ENCODE data around the gene TMOD3. TPM values are rescaled to one million over a fixed set of nuclear protein-coding genes. Genes with fewer than 3 reads are reported as not detected.

Gene TMOD3
- total RNA-seq, 1 donor from 2014 or later: 71.9 TPM

DNA sequence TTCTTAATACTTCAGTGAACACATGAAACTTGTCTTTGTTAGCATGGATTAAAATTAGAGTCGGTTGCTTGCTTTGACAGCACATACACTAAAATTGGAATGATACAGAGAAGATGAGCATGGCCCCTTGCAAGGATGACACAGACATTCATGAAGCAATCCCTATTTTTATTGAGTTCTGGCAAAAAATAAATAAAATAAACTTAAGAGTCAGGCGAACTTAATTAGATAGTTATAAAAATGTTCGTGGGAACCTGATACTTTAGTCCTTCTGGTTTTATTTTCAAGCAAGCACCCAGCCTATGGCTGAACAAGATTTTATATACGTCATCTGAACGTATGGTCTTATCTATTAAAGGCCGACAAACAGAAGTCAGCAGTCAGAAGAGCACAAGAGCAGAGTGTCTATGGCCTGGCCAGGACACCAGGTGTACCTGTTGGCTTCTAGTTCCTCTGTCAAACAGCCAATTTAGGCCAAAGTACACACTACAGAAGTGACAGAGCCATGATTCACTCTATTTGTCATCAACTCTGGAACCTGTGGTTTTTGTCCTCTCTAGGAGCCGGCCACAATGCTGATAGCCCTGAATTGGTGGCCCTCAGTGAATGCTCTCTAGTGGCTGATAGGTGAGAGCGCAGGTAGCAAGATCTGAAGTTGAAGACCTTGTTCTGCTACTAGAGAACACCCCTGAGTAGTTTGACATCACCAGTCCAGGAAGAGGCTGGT is 77.8 kb downstream of the TMOD3 start:
- peak; percentile 78 for DNase-seq (ENCODE audit: low read depth)

- peak; percentile 92 for DNase-seq (ENCODE audit: low read depth)
Measured at GRCh38 chr15:51908316-51908715, 78.9 kb downstream of the TMOD3 start.

- DNase-seq (ENCODE audit: low read depth): no peak
Measured at GRCh38 chr15:51909584-51909983, 80.1 kb downstream of the TMOD3 start.

- DNase-seq (ENCODE audit: low read depth): no peak
Measured at GRCh38 chr15:51912528-51912927, 83.1 kb downstream of the TMOD3 start.

DNA sequence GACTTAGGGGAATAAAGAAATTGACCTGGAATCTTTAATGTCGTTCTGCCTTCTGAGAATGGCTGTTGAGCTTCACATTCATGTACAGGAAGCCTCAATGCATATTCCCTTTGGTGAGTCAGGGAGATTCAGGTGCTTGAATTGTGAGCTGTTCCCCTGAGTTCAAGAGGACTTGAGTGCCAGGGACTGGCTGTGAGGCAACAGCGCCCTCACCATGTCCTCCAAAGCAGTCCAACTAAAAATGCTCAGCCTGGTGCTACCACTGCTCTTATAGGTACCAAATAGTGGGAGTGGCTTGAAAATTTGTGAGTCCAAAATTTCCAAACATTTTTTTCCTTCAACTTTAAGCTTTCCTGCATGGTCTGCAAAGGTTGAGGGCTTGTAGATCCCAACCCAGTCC is 88.0 kb downstream of the TMOD3 start:
- peak; percentile 41 for DNase-seq (ENCODE audit: low read depth)

DNA sequence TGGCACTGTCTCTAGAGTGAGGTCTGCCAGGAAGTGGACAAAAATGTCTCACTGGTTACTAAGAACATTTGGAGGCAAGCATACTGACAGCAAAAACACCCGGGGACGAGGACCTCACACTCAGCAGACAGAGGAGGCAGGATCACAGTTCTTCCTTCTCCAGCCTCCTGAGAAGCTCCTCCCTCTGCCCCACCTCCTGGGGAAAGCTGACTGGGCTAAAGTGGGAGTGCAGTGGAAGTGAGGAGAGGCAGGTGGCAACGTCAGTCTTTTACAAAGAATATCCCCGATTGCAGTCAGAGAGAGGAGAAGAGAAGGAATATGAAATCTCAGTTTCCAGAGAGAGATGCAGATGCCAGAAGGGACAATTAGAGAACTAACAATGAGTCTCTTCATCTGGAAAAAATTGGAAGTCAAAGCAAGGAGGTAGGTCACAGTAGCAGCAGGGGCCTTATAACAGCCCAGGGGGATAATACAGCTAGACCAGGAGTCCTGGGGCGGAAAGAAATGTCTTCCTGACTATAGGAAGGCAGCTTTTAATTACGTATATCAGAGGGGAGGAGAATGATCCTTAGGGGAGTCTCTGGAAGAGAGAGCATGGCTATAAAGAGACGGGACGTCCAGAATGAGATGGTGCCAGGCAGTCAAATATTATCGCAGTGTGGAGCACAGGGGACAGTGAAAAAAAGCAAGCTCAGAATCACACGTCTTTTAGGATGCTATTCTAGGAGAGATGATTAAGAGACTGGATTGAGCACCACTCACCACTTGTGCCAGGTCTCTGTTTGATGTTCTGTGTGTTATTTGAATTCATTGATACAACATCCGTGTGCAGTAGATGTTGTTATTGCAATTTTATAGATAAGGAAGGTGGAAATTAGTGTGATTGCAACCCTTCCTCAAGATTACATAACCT is 95.0 kb downstream of the TMOD3 start:
- no peak for DNase-seq (ENCODE audit: low read depth)

- no peak for DNase-seq (ENCODE audit: low read depth)
Measured at GRCh38 chr15:51926809-51927208, 97.4 kb downstream of the TMOD3 start.

DNA sequence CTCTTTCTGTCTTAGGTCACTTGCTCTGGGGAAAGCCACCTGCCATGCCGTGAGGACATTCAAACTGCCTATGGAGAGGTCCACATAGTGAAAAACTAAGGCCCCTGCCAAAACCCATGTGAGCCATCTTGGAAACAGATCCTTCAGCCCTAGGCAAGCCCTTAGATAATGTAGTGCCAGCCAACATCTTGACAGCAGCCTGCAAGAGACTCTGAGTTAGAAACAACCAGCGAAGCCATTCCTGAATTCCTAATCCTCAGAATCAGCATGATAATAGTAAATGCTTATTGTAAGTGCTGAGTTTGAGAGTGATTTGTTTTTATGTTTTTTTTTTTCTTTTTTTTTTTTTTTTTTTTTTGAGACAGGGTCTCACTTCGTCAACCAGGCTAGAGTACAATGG is 101.6 kb downstream of the TMOD3 start:
- no peak for DNase-seq (ENCODE audit: low read depth)

GRCh38 chr15:51931638-51932037 is 102.2 kb downstream of the TMOD3 start:
- DNase-seq (ENCODE audit: low read depth): peak; percentile 14

GRCh38 chr15:51932161-51932560 is 102.7 kb downstream of the TMOD3 start:
- DNase-seq (ENCODE audit: low read depth): no peak

DNA sequence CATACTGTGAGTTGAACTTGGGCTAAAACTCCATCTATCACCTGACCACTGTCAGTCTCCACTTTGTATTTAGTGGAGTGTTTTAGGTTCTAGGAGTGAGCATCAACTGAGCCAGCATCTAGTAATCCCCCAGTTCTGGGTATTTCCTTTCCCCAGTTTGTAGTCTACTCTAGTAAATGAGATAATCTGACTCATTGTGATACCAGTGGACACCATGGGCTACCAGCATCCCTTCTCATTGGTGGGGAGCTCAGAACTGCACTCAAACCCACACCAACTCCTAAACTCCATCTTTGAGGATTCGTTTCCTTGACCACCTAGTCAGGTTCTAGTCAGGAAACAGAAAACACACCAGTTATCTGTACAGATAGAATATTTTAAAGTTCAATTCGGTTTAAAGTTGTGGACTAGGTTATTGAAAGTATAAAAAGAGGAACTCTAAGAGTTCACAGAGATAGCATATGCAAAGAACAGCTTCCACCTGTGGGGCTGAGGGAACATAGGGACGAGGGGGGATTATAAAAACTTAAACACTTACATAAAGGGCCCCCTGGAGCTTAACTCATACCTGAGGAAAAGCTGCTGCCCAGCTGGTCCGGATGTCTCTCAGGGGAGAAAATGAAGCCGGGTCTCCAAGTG is 106.1 kb downstream of the TMOD3 start:
- DNase-seq (ENCODE audit: low read depth): no peak

GRCh38 chr15:51936105-51936478 is 106.6 kb downstream of the TMOD3 start:
- no peak for DNase-seq (ENCODE audit: low read depth)

DNA sequence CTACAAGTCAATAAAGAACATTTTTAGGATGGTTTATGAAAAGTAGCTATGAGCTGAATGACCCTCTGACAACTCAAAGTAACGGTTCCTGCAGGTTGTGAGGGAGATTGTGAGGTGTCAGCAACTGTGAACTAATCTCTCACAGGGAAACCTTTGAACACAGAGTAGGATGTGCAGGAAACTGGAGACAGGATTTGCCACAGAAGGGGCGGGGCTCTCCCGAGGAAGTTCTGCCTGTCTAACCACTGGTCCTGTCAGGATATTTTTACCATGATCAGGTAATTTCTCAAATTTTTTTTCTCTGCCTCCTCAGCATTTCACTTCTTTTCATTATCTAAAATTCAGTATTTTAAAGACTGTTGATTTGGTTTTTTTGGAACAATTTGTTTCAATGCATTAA is 108.8 kb downstream of the TMOD3 start:
- no peak for DNase-seq (ENCODE audit: low read depth)

GRCh38 chr15:51939216-51939615 is 109.8 kb downstream of the TMOD3 start:
- no peak for DNase-seq (ENCODE audit: low read depth)

- DNase-seq (ENCODE audit: low read depth): no peak
Measured at GRCh38 chr15:51947124-51947523, 117.7 kb downstream of the TMOD3 start.

- no peak for DNase-seq (ENCODE audit: low read depth)
Measured at GRCh38 chr15:51952805-51953204, 123.4 kb downstream of the TMOD3 start.

DNA sequence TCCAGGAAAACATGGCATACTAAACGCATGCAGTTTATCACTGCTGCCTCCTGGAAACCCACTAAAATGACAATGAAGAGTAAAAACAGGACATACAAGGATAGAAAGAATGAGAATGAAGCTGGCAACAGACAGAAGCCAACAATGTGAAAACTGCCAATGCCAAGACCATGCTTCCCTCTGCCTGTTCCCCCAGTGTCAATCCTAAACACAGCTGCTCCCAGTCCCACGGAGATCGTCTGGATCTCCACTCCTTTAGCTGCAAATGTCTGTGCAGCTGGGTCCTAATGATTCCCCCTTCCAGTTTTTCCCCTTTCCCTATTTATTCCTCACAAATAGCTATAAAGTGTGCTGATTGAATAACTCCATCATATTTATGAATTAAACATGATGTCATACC is 126.1 kb downstream of the TMOD3 start:
- DNase-seq (ENCODE audit: low read depth): no peak

Other genes starting within 250 kb of the TMOD3 start
- gene DMXL2, start 206.9 kb upstream of the TMOD3 start, total RNA-seq: 13.9 and 25.9 TPM in 2 replicates
- gene SCG3, start 148.2 kb upstream of the TMOD3 start, total RNA-seq: 0.05 TPM in 1 of 2 replicates, not detected in the other
- gene LYSMD2, start 92.0 kb upstream of the TMOD3 start, total RNA-seq: 7.5 and 10.6 TPM in 2 replicates
- gene TMOD2, start 78.1 kb upstream of the TMOD3 start, total RNA-seq: 1.7 and 3.8 TPM in 2 replicates
- 18.8 and 49.9 TPM in 2 replicates for gene LEO1, start 142.1 kb downstream of the TMOD3 start, total RNA-seq
- 55.4 and 68.1 TPM in 2 replicates for gene MAPK6, start 189.6 kb downstream of the TMOD3 start, total RNA-seq

Data from renal cortical epithelial cell (primary cell).